Cardiac fibroblast (primary cell): ENCODE results near the gene HRAS.

ENCODE experiments used
- DNase-seq, 2 donors: peaks; one replicate each; pipeline versions ENCODE4 v3.0.0 to v3.0.0-alpha.2; 2010; ENCODE audit warnings: low read depth in 2 of 2
- H3K4me3 ChIP-seq, 2 donors: replicated peaks in 1 of 2; 1 replicate in 1 of 2; 2 replicates in 1 of 2; pipeline ENCODE4 v1.5.1; 2011; ENCODE audit warnings: low read depth in 2 of 2, low read length in 2 of 2, mild to moderate bottlenecking in 2 of 2, moderate library complexity in 1 of 2
- CTCF ChIP-seq: IDR thresholded peaks from one replicate; pipeline ENCODE4 v1.5.1; 2011; ENCODE audit warnings: low read depth, mild to moderate bottlenecking, low read length, inconsistent platforms

The HRAS gene

GRCh38 chr11:565921-566509, 30.6 kb upstream of the HRAS start:
- no peak overlapping the region for H3K4me3 ChIP-seq
- TF ChIP-seq CTCF: peak; percentile 18
- DNase-seq: no peak

DNA sequence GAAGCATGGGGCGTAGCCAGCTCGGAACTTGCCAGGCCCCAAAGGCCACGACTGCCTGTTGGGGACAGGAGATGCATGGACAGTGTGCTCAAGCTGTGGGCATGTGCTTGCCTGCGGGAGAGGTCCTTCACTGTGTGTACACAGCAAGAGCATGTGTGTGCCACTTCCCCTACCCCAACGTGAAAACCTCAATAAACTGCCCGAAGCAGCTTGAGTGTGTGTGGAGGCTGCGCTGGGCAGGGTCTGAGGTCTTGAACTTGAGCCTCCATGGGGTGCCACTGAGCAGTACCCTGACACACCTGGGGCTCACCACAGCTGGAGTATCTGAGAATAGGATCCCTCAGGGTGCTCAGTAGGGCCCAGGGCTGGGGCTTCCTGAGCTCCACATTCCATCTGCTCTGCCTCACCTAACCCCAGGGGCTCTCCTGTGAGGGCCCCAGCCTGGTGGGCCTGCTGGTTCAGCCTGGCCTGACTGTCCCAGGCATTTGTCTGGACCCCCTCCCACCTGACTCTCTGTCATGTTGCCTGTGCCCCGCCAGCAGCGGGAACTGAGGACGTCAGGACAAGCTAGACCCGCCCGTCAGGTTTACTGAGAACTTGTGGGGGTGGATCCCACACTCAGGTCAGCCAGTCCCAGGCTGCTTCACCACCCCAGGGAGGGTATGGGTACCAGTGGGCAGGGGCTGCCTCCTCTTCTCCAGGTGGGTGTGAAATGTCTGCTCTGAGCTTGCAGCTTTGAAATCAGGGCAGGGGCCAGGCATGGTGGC, 28.6 kb upstream of the HRAS start:
- no peak overlapping the region for H3K4me3 ChIP-seq
- no peak for TF ChIP-seq CTCF
- no peak for DNase-seq

- DNase-seq: no peak
- TF ChIP-seq CTCF: no peak
- H3K4me3 ChIP-seq: no peak overlapping the region
Observed at GRCh38 chr11:563066-563811, 27.9 kb upstream of the HRAS start.

GRCh38 chr11:562046-562645, 26.8 kb upstream of the HRAS start:
- no peak for TF ChIP-seq CTCF
- no peak for DNase-seq
- H3K4me3 ChIP-seq: peak overlapping the region in 1 of 2 donors; percentile 64

DNA sequence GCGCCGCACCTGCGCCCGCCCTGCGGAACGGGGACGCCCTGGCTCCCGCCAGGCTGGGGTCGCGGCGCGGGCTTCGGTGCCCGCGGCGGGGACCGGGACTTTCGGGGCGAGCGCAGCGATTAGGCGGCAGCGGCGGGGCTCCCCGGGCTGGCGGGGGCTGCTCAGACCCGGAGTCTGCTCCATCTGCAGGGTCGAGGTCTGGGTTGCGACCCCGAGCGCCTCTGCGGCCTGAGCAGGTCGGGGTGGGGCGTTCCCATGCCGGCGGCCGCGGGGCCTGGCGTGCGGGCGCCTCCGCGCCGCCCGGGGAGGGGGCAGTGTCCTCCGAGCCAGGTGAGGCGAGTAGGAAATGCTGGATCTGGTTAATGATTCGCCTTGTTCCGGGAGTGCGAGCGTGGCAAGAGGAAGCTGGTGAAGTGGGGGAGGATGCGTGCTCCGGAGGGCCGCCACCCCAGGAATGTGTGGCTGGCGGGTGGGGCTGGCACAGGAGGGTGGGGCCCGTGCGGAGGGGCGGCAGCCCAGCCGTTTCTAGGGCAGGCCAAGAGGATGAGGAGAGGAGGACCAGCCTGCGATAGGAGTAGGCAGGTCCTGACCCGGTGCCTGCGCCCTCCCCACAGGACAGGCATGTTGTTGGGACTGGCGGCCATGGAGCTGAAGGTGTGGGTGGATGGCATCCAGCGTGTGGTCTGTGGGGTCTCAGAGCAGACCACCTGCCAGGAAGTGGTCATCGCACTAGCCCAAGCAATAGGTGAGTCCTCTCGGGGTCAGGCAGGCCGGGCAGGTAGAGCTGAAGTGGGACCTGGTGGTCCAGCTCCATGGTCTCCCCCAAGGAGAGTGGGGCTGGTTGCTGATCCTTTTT, 26.0 kb upstream of the HRAS start:
- DNase-seq: no peak
- no peak for TF ChIP-seq CTCF
- H3K4me3 ChIP-seq: peak overlapping the region; percentile 46 to 64
